Measurements from ENCODE around the gene ZDHHC22.

DNA sequence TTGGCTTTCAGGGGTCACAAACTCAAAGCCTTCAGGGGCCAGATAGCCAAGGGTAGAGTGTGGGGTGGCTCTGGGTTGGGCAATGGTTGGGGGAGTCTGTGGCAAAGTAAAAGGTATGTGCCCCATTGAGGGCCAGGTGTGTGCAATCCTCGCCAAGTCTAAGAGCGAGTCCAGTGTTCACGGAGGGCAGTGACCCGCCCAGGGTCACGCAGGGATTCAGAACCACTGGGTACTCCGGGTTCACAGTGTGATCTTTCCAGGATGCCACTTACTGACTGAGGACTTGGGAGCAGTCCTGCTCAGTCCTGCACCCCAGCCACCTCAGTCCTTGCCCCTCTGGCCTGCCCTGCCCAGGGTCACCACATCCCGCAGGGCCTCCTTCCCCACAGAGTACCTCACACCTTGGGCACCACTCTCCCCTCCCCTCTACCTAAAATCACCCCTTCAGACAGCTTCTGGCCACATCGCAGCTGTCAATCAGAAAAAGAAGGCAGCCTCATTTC, 15.7 kb downstream of the ZDHHC22 start:
- TF ChIP-seq CTCF (IDR thresholded peaks at IDR 0.05) (no peak), POLR2A (IDR thresholded peaks at IDR 0.05) (no peak)

Measured in testis (tissue), 2 donors.